ENCODE data around the gene SFSWAP.

- TF ChIP-seq CTCF (IDR thresholded peaks at IDR 0.05) (no peak), SMAD3 (CRISPR knock-in tag; IDR thresholded peaks at IDR 0.05; ENCODE audit: borderline replicate concordance) (no peak), ATF2 (CRISPR knock-in tag; IDR thresholded peaks at IDR 0.05; ENCODE audit: borderline replicate concordance, low read depth) (no peak), ZNF532 (CRISPR knock-in tag; IDR thresholded peaks at IDR 0.05; ENCODE audit: borderline replicate concordance) (no peak), ZNF416 (CRISPR knock-in tag; IDR thresholded peaks at IDR 0.05) (no peak), NR3C1 (CRISPR knock-in tag; conservative IDR thresholded peaks at IDR 0.05; ENCODE audit: low read depth) (no peak), USF2 (CRISPR knock-in tag; IDR thresholded peaks at IDR 0.05) (no peak)
Observed at GRCh38 chr12:131808744-131809371, 98.0 kb downstream of the SFSWAP start.
